Lung (tissue), 12 donors: Measurements from ENCODE around the gene MOBP. TPM values are rescaled to one million over a fixed set of nuclear protein-coding genes. Genes with fewer than 3 reads are reported as not detected.

Experiments
- ATAC-seq: fragments of 200-7000 bp; cut with Tn5 transposase; one replicate; pipeline ENCODE4 v1.9.1; 2020; ENCODE audit warnings: moderate number of reproducible peaks; ENCODE audit not compliant: insufficient read depth, low FRiP score
- DNase-seq, 3 donors: peaks; one replicate each; pipeline ENCODE4 v3.0.0-alpha.2; 2013 to 2017
- H3K27ac ChIP-seq, 2 donors: one replicate each; pipeline ENCODE4 v1.5.1; 2013; ENCODE audit warnings: mild to moderate bottlenecking in 2 of 2, moderate library complexity in 2 of 2, control low read depth in 1 of 2, inconsistent platforms in 1 of 2, low read depth in 1 of 2, low read length in 1 of 2
- H3K27me3 ChIP-seq, 3 donors: one replicate each; pipeline ENCODE4 v1.5.1; 2013; ENCODE audit warnings: low read length in 2 of 3; ENCODE audit not compliant: control insufficient read depth in 3 of 3, insufficient read depth in 3 of 3
- H3K36me3 ChIP-seq, 4 donors: one replicate each; pipeline ENCODE4 v1.5.1; 2013; ENCODE audit warnings: low read length in 4 of 4, mild to moderate bottlenecking in 1 of 4, moderate library complexity in 1 of 4; ENCODE audit not compliant: control insufficient read depth in 4 of 4, insufficient read depth in 4 of 4
- H3K4me1 ChIP-seq, 5 donors: one replicate each; pipeline ENCODE4 v1.5.1; 2013; ENCODE audit warnings: low read length in 5 of 5, mild to moderate bottlenecking in 2 of 5, moderate library complexity in 1 of 5; ENCODE audit not compliant: control insufficient read depth in 5 of 5, insufficient read depth in 5 of 5
- H3K4me3 ChIP-seq: one replicate; pipeline ENCODE4 v1.5.1; 2013; ENCODE audit warnings: mild to moderate bottlenecking, control low read depth, moderate library complexity
- H3K9ac ChIP-seq, 2 donors: one replicate each; pipeline ENCODE4 v1.5.1; 2013; ENCODE audit warnings: low read length in 2 of 2, control low read depth in 1 of 2; ENCODE audit not compliant: insufficient read depth in 1 of 2
- H3K9me3 ChIP-seq, 4 donors: one replicate each; pipeline ENCODE4 v1.5.1; 2013; ENCODE audit warnings: low read length in 3 of 4, mild to moderate bottlenecking in 1 of 4, moderate library complexity in 1 of 4; ENCODE audit not compliant: control insufficient read depth in 4 of 4, insufficient read depth in 3 of 4
- whole genome bisulfite sequencing, 2 donors: extraction: QIAGEN DNeasy Blood & Tissue Kit; methylation state at CpG; one replicate each; pipeline ENCODE4 v1.1.7; 2013; 5-methylcytosine and 5-hydroxymethylcytosine counted together
- polyA plus RNA-seq, 2 donors: library from polyadenylated mRNA; stranded (reverse); fragments of 200-250 nt; gene quantifications; one replicate each; pipeline ENCODE4 v1.2.1, GENCODE V29; 2013
- total RNA-seq, 2 donors: library from RNA; depleted of rRNA in 1 of 2; stranded (reverse); fragments of >200 nt in 1 of 2; gene quantifications; one replicate each; pipeline ENCODE4 v1.2.1, GENCODE V29; 2014 to 2021
- TF ChIP-seq, protein P1 (sequence below): IDR thresholded peaks from 2 replicates; pipeline ENCODE4 v1.5.1; 2012; ENCODE audit warnings: mild to moderate bottlenecking; ENCODE audit errors: control extremely low read depth, extremely low read depth
- donor health status: control.
- donor health status: control.
- donor health status: Bipolar disorder and iron deficiency.
- donor health status: healthy.
- donor health status: DM: yes; HTN: yes; CAD: no.

The MOBP gene
- total and polyA plus RNA-seq, 4 donors, result 0.10 to 0.18 (median 0.16) TPM

DNA sequence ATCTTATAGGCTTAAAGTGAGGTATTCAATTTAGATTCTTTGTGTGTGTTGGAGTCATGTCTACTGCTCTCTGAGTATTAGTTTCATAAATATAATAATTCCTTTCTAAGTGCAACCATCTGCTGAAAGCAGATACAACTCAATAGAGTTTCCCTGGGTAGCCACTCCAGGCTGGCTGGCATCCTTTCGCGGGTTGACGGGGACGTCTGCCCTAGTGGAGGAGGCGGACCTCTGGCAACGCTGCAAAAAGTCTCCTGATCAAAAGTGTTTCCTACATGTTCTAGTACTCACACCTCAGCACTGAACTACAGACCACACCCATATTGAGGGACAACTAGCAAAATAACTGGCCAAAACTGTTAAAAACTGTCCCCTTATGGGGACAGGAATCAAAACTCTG, 2.5 kb downstream of the MOBP start:
- no peak overlapping the region for H3K9ac ChIP-seq
- WGBS, 2 donors, result 71 to 75% methylated on average over 6 of the region's 6 CpGs
- H3K4me3 ChIP-seq, result no peak overlapping the region
- H3K27me3 ChIP-seq, result no peaks in the 10 kb centered on the region
- TF ChIP-seq, protein P1, sequence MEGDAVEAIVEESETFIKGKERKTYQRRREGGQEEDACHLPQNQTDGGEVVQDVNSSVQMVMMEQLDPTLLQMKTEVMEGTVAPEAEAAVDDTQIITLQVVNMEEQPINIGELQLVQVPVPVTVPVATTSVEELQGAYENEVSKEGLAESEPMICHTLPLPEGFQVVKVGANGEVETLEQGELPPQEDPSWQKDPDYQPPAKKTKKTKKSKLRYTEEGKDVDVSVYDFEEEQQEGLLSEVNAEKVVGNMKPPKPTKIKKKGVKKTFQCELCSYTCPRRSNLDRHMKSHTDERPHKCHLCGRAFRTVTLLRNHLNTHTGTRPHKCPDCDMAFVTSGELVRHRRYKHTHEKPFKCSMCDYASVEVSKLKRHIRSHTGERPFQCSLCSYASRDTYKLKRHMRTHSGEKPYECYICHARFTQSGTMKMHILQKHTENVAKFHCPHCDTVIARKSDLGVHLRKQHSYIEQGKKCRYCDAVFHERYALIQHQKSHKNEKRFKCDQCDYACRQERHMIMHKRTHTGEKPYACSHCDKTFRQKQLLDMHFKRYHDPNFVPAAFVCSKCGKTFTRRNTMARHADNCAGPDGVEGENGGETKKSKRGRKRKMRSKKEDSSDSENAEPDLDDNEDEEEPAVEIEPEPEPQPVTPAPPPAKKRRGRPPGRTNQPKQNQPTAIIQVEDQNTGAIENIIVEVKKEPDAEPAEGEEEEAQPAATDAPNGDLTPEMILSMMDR, result no peak
- H3K4me1 ChIP-seq, result no peaks in the 10 kb centered on the region
- H3K36me3 ChIP-seq, result no peaks in the 10 kb centered on the region
- no peaks in the 10 kb centered on the region for H3K9me3 ChIP-seq
- no peak for DNase-seq
- no peak for ATAC-seq
- H3K27ac ChIP-seq, result no peak overlapping the region

DNA sequence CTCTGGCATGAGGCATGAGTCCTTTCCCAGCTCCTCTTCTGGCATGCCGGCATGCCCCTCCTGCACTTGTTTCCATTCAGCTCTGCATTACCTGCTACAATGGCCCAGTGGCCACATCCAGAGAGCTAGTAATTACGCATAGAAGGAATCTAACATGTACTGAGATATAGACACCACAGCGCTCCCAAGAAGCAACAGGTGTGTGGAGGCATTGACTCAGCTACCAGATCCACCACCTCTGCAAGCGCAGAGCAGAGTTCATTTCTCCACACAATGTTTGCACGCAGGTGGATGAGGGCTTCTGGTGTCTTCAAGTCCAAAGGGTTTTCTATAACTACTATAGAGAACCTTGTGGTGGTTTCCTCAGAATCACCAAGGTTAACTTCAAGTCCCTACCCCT, 4.2 kb downstream of the MOBP start:
- H3K9me3 ChIP-seq, result peaks cover 0 to 2% (median 0%) of the 10 kb centered on the region in 4 donors
- H3K27me3 ChIP-seq, result no peaks in the 10 kb centered on the region
- 90 to 97% methylated on average over 5 of the region's 5 CpGs for WGBS, 2 donors
- TF ChIP-seq, protein P1, result no peak
- H3K4me1 ChIP-seq, result no peaks in the 10 kb centered on the region
- ATAC-seq (no peak), DNase-seq (no peak)
- H3K27ac ChIP-seq, result no peak overlapping the region
- no peak overlapping the region for H3K4me3 ChIP-seq
- H3K9ac ChIP-seq, result no peak overlapping the region
- no peaks in the 10 kb centered on the region for H3K36me3 ChIP-seq

DNA sequence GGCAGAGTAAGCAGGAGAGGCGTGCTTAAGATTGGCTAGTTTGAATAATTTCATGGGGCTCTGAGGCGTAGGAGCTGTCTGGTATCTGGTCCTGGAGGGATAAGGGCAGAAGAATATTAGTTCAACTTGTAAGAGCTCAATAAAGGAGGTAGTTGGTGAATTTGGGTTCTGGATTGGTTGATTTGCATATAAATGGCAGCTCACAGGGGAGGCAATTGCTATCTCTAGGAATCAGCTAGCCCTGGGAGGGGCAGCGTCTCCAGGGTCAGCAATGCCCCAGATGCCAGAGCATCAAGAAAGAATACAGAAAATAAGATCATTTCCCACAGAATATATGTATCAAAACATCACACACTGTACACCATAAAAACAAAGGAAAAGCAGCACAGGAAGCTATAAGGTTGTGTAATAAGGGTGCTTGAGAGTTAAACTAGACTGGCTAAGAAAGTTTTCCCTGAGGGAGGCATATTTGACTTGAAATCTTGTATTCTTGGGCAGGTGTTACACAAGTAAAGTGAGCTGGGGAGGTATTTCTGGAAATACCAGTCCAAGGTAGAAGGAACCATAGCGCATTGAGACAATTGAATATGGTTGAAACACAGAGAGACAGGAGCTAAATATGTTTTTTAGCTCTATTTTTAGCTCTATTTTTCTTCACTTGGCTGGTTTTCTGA, 6.1 kb downstream of the MOBP start:
- Histone ChIP-seq H3K4me3 (no peak overlapping the region), H3K27me3 (no peaks in the 10 kb centered on the region), H3K36me3 (no peaks in the 10 kb centered on the region), H3K9ac (no peak overlapping the region), H3K4me1 (no peaks in the 10 kb centered on the region), H3K9me3 (peaks cover 0 to 5% (median 1%) of the 10 kb centered on the region in 4 donors), H3K27ac (no peak overlapping the region)
- DNase-seq (peak in 2 of 3 donors; percentile 39 to 65), ATAC-seq (no peak)
- TF ChIP-seq, protein P1, result no peak
- WGBS, 2 donors, result 83 to 84% methylated on average over 4 of the region's 4 CpGs

DNA sequence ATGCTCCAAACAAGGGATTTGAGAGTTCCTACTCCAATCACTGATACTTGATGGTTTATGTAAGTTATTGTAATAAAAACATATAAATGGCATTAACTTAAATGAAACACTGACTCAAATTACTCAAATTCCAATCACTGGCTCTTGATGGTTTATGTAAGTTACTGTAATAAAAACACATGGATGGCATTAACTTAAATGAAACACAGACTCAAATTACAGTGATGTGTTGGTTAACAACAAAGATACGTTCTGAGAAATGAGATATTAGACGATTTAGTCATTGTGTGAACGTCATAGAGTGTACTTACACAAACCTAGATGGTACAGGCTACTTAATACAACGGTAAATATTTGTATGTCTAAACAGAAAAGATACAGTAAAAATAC, 6.6 kb downstream of the MOBP start:
- ATAC-seq (no peak), DNase-seq (no peak)
- Histone ChIP-seq H3K27me3 (no peaks in the 10 kb centered on the region), H3K4me3 (no peak overlapping the region), H3K4me1 (no peaks in the 10 kb centered on the region), H3K9me3 (peaks cover 0 to 5% (median 1%) of the 10 kb centered on the region in 4 donors), H3K9ac (no peak overlapping the region), H3K27ac (no peak overlapping the region), H3K36me3 (no peaks in the 10 kb centered on the region)
- 73 to 87% methylated on average over 4 of the region's 4 CpGs for WGBS, 2 donors
- TF ChIP-seq, protein P1, result no peak
